Fibroblast of pulmonary artery (primary cell): ENCODE data around the gene HMX1.

Experiments
- DNase-seq: peaks from one replicate; pipeline ENCODE4 v3.0.0-alpha.2; 2010; ENCODE audit warnings: low read depth
- H3K4me3 ChIP-seq: replicated peaks from 2 replicates; pipeline ENCODE4 v1.5.1; 2011; ENCODE audit warnings: low read depth, mild to moderate bottlenecking, control low read depth, low read length, moderate library complexity
- CTCF ChIP-seq: IDR thresholded peaks from 2 replicates; pipeline ENCODE4 v1.5.1; 2011; ENCODE audit warnings: mild to moderate bottlenecking, control low read depth, low read length, inconsistent platforms; ENCODE audit errors: missing control alignments

The HMX1 gene

GRCh38 chr4:8893227-8893623 lies 21.6 kb upstream of the HMX1 start:
- no peak for TF ChIP-seq CTCF
- no peak overlapping the region for H3K4me3 ChIP-seq
- no peak for DNase-seq

DNA sequence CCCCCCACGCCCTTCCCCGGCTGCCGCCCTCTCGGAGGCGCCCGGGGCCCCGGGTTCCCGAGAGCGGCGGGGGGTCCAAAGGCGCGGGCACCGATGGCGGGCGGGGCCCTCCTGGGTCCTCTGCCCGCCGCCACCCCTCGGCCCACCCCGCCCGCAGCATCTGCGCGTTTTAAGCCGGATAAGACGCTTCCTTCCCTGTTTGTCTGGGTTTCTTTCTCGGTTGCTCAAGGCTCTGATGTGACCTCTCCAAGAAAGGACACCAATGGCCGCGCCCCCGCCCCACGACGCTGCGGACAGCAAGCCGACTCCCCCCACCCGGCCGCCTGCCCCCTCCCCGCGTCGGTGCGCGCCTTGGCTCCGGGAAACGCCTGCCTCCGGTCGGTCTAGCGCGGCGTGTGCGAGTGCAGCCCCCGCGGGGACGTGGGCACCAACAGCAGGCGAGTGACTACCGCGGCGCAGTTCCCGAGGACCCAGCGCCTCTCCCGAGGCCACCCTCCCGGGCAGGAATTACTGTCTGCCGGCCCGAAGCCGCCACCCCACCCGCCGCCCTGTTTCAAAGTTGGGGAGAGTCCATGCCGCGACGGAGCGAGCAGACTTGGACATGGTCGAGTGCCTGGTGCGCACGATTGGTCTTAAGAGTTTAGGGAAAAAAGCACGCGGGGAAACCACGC lies 21.1 kb upstream of the HMX1 start:
- no peak overlapping the region for H3K4me3 ChIP-seq
- TF ChIP-seq CTCF = no peak
- DNase-seq = no peak

DNA sequence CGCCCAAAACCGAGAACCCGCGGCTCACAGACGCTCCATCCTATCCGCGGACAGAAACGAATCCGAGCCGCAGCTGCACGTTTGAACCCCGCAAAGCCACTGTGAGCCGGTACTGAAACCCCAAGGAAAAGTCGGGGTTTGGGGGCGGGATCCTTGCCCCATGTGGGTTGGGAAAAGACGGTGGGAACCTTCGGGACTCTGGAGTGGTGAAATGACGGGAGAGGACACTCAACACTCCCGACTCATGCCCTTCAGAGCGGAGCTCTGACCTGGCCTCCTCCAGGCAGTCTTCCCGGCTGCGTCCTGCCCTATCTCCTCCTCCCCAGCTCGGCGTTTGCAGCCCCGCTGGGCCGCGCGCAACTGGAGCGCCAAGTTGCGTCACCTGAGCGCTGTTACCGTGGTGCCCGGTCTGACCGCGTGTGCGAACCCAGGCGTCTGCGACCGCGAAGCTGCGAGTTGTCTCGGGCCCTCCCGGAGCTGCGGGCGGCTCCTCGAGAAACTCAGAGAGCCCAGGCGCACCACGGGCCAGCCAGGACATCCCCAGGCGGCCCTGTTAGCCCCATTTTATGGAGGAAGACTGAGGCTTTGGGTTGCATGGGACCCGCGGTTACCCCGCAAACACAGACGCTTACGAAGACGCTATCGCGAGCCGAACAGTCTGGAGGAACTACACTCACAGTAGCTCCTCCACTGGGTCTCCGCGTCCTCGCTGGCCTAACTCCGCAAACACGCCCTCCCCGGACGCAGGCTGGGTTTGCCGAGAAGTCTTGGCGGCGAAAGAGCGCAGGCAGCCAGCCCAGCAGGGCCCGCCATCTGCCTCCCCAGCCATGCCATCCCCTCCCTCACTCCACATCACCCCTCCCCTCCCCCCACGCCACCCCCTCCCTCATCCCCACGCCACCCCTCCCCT lies 20.3 kb upstream of the HMX1 start:
- DNase-seq = no peak
- TF ChIP-seq CTCF = no peak
- H3K4me3 ChIP-seq = no peak overlapping the region

DNA sequence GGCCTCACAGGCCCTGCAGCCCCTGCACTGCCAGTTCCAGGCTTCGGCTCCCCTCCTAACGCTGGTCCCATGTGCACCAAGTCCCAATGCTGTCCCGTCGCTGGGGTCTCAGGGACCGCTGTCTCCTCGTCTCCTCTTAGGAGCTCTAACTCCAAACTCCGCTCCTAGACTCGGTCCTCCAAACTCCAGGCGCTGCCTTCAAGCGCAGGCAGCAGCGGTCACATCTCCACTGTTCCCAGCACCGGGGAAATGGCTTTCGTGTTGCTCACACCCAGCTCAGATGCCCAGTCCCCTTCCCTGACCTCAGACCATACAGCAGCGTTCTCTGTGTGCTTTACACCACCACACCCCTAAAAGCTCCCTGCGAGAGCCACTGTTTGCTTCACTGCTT lies 19.6 kb upstream of the HMX1 start:
- DNase-seq = no peak
- no peak overlapping the region for H3K4me3 ChIP-seq
- TF ChIP-seq CTCF = no peak

- TF ChIP-seq CTCF = no peak
- no peak overlapping the region for H3K4me3 ChIP-seq
- no peak for DNase-seq
Measured at GRCh38 chr4:8888856-8889255, 17.2 kb upstream of the HMX1 start.

- DNase-seq = no peak
- no peak overlapping the region for H3K4me3 ChIP-seq
- TF ChIP-seq CTCF = peak; percentile 33
Measured at GRCh38 chr4:8886612-8887406, 15.2 kb upstream of the HMX1 start.
